ENCODE results near the gene TOPBP1. TPM values are rescaled to one million over a fixed set of nuclear protein-coding genes. Genes with fewer than 3 reads are reported as not detected.
"Not testable (repeated sequence)": the region's sequence is repeated elsewhere in the genome, so short reads cannot be mapped to it uniquely, and the experiment has no call there.

Gene TOPBP1
- total RNA-seq, 4 donors from 2014 or later, result 17.8 to 26.2 (median 20.7) TPM

DNA sequence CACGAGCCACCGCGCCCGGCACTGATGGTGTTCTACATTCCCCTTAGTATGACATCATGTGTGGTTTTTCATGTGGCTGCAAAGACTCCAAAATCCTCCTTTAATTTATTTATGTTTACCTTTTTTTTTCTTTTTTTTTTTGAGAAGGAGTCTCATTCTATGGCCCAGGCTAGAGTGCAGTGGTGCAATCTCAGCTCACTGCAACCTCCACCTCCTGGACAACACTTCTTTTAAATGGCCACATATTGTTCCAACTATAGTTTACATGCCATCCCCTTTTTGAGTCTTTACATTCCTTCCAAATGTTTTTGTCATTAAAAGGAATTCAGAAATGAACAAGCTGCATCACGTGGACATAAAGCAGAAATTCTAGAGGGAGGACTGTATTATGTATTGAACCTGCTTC lies 98.6 kb downstream of the TOPBP1 start:
- no peak for DNase-seq (ENCODE audit: low spot score in 2 of 2)
- no peak overlapping the region for H3K4me3 ChIP-seq (ENCODE audit: low read depth, poor library complexity, severe bottlenecking)
- TF ChIP-seq POLR2A (IDR thresholded peaks at IDR 0.05), result no peak
- TF ChIP-seq, protein P1, sequence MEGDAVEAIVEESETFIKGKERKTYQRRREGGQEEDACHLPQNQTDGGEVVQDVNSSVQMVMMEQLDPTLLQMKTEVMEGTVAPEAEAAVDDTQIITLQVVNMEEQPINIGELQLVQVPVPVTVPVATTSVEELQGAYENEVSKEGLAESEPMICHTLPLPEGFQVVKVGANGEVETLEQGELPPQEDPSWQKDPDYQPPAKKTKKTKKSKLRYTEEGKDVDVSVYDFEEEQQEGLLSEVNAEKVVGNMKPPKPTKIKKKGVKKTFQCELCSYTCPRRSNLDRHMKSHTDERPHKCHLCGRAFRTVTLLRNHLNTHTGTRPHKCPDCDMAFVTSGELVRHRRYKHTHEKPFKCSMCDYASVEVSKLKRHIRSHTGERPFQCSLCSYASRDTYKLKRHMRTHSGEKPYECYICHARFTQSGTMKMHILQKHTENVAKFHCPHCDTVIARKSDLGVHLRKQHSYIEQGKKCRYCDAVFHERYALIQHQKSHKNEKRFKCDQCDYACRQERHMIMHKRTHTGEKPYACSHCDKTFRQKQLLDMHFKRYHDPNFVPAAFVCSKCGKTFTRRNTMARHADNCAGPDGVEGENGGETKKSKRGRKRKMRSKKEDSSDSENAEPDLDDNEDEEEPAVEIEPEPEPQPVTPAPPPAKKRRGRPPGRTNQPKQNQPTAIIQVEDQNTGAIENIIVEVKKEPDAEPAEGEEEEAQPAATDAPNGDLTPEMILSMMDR (IDR thresholded peaks at IDR 0.05), result no peak
- 47 to 71% methylated on average over 5 of the region's 5 CpGs for WGBS, 2 donors
- intact Hi-C loops (cut with DNase I; ENCODE audit: low total_unique reads), result no loop called here

DNA sequence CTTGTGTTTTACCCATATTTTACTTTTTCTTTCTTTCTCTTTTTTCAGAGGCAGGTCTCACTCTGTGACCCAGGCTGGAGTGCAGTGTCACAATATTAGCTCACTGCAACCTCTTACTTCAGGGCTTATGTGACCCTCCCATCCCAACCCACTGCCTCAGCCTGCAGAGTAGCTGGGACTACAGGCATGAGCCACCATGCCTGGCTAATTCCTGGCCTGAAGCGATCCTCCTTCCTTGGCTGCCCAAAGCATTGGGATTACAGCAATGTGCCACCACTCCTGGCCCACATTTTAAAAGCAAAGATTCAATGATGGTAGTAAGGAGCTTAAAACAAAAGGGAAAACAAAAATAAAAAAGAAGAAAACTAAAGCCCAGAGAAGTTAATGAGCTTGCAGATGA lies 99.4 kb downstream of the TOPBP1 start:
- TF ChIP-seq, protein P1 (IDR thresholded peaks at IDR 0.05), result no peak
- no peak for TF ChIP-seq POLR2A (IDR thresholded peaks at IDR 0.05)
- H3K4me3 ChIP-seq (ENCODE audit: low read depth, poor library complexity, severe bottlenecking), result no peak overlapping the region
- intact Hi-C loops (cut with DNase I; ENCODE audit: low total_unique reads), result no loop called here
- WGBS, 2 donors, result 87 to 88% methylated on average over 1 of the region's 1 CpG
- no peak for DNase-seq (ENCODE audit: low spot score in 2 of 2)

DNA sequence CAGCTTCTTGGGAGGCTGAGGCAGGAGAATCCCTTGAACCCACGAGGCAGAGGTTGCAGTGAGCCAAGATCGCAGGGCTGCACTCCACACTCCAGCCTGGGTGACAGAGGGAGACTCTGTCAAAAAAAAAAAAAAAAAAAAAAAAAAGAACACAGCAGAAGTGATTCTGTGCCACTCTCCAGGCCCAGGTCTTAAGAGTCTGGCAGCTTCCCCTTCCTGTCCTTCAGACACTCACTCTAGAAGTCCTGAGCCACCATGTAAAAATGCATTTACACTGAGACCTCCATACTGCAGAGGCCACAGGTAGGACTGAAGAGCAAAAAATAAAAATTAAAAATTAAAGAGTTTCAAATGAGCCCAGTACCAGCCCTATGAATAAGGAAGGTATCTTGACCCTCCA lies 100.1 kb downstream of the TOPBP1 start:
- no peak overlapping the region for H3K4me3 ChIP-seq (ENCODE audit: low read depth, poor library complexity, severe bottlenecking)
- WGBS, 2 donors, result 95 to 96% methylated on average over 2 of the region's 2 CpGs
- no peak for DNase-seq (ENCODE audit: low spot score in 2 of 2)
- intact Hi-C loops (cut with DNase I; ENCODE audit: low total_unique reads), result no loop called here
- TF ChIP-seq POLR2A (IDR thresholded peaks at IDR 0.05), result no peak
- TF ChIP-seq, protein P1 (IDR thresholded peaks at IDR 0.05), result no peak

DNA sequence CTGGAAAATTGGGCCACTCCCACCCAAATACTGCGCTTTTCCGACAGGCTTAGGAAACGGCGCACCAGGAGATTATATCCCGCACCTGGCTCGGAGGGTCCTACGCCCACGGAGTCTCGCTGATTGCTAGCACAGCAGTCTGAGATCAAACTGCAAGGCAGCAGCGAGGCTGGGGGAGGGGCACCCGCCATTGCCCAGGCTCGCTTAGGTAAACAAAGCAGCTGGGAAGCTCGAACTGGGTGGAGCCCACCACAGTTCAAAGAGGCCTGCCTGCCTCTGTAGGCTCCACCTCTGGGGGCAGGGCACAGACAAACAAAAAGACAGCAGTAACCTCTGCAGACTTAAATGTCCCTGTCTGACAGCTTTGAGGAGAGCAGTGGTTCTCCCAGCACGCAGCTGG lies 110.2 kb downstream of the TOPBP1 start:
- WGBS, 2 donors, result 89 to 94% methylated on average over 10 to 13 of the region's 14 CpGs
- intact Hi-C loops (cut with DNase I; ENCODE audit: low total_unique reads); DNase-seq (ENCODE audit: low spot score in 2 of 2); H3K4me3 ChIP-seq (ENCODE audit: low read depth, poor library complexity, severe bottlenecking): not testable (repeated sequence)

Other genes starting within 250 kb of the TOPBP1 start
- gene CDV3, start 88.3 kb downstream of the TOPBP1 start, total RNA-seq, result 100 to 1,000 TPM in 2 of 4 donors, 10 to 100 TPM in 2; 84.1 to 113 (median 103) TPM
- gene TF, start 84.5 kb upstream of the TOPBP1 start, total RNA-seq, result 1 to 10 TPM; 1.9 to 8.8 (median 3.9) TPM
- gene SRPRB, start 143.9 kb upstream of the TOPBP1 start, total RNA-seq, result 10 to 100 TPM; 20.0 to 25.6 (median 20.7) TPM
- 1 to 10 TPM in 1 of 4 donors, under 1 TPM in 3; 0.30 to 1.1 (median 0.65) TPM for gene RAB6B, start 233.9 kb upstream of the TOPBP1 start, total RNA-seq

Data from lower leg skin (tissue), 4 donors.